Stimulated activated CD4-positive, alpha-beta T cell treated with anti-CD3 and anti-CD28 coated beads, Interleukin-4, amount 100 ng/mL, for 4 hours (primary cell): Measurements from ENCODE around the gene CDHR1.

ENCODE experiments used
- DNase-seq, 2 experiments: peaks; one replicate each; pipeline ENCODE4 v3.0.0-alpha.2; 2020

Gene CDHR1

GRCh38 chr10:84235096-84235495 is 40.8 kb downstream of the CDHR1 start:
- DNase-seq = no peak

- no peak for DNase-seq
Observed at GRCh38 chr10:84236807-84237198, 42.5 kb downstream of the CDHR1 start.

DNA sequence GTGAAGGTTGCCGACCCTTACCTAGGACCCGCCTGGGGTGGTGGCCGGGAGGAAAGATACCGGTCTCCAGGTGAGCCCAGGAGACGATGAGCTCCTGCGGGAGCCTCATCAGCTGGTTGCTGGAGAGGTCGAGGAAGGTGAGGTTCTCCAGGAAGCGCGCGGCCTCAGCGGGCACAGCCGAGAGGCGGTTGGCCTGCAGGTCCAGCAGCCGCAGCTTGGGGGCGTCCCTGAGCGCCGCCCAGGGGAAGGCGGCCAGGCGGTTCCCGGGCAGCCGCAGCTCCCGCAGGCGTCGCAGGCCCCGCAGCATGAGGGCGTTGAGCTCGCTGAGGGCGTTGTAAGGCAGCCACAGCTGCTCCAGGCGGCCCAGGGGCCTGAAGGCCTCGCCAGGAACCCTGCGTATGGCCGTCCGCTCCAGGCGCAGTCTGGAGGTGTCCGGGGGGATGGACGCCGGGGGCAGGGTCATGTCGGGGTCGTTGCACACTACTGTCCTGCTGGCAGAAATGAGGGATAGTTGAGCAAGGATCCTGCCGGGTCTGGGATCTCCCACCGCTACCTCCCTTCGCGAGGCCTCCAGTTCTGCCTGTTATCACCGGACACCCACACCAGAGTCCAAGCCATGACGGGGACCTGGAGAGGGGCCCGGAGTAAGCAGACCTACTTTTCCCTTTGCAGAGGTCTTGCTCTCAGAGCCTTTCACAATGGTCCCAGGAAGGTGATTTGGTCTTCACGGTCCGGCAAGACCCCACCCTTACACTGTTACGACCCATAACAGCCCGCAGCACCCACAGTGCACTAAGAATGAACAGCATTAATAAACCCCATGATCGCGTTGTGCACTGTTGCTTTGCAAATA is 43.1 kb downstream of the CDHR1 start:
- DNase-seq = no peak

DNA sequence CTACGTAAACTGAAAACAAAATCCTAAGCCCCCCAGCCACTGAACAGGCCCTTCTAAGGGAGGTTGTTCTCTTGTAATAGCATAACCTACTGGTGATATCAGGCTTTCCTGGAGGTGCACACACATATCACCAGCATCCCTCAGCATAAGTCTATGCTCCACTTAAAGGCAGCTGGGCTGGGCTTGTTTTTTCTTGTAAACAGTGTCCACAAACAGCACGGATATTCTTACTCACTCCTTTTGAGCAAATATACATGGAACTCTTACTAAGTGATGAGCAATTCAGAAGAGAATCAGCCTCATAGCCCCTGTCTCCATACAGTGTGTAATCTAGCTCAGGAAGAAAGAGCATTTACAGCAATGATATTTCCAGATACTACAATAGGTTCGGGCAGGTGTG is 44.6 kb downstream of the CDHR1 start:
- no peak for DNase-seq

- DNase-seq = no peak
Observed at GRCh38 chr10:84241185-84241790, 47.0 kb downstream of the CDHR1 start, which contains the start of gene LRIT1. Gene LRIT1, minus strand, starts transcription at chr10:84241546. Its CDS starts 107 bp downstream, at chr10:84241439.

GRCh38 chr10:84243759-84244158 is 49.4 kb downstream of the CDHR1 start:
- no peak for DNase-seq

DNA sequence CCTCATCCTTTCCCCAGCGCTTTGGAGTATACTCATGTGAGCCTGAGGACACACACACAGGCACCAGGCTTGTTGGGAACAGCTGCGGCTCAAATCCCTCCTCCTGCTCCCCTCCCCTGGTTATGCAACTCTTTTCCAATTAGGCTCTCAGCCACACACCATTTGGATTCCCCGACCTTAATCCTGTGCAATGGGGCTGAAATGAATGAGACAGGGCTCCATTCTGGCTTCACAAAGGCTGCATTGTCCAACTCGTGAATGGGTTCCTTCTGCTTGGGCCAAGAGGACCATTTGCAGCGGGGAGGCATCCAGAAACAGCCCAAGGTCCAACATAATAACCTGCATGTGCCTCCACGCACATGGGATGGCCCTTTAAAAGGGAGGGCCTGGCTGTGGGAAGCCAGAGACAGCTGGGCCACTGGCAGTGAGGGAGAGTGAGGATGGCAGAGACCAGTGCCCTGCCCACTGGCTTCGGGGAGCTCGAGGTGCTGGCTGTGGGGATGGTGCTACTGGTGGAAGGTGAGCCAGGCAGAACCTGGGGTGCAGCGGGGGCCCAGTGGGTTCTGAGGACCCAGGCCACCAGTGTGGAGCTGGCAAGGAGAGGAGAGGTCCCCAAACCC is 50.4 kb downstream of the CDHR1 start, which contains the start of gene RGR:
Gene RGR, plus strand, starts transcription at position 403 of the 620 bp plus-strand sequence. Its CDS starts 38 bp downstream, at position 441.
- no peak for DNase-seq

DNA sequence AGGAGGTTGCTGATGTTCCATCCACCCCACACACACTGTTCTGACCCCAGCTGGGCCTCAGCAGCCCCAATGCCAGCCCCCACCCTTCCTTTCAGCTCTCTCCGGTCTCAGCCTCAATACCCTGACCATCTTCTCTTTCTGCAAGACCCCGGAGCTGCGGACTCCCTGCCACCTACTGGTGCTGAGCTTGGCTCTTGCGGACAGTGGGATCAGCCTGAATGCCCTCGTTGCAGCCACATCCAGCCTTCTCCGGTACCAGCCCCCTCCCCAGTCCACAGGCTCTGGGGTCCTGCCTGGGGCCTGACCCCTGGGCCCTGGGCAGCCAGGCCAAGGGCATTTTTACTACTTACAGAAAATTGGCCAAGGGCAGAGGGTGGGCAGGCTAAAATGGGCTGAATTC is 53.2 kb downstream of the CDHR1 start:
- DNase-seq = no peak

DNA sequence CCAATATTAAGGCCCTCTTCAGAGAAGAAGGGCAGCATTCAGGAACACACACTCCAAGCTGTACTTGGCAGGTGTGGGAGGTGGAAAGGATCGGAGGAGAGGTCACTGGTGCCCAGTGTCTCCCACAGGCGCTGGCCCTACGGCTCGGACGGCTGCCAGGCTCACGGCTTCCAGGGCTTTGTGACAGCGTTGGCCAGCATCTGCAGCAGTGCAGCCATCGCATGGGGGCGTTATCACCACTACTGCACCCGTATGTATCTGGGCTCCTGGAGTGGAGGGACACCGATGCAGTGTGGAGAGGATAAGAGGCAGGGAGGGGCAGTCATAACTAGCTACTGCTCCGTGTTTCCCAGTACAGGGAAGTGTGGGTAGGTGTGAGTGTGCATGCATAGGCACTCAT is 54.5 kb downstream of the CDHR1 start:
- no peak for DNase-seq

DNA sequence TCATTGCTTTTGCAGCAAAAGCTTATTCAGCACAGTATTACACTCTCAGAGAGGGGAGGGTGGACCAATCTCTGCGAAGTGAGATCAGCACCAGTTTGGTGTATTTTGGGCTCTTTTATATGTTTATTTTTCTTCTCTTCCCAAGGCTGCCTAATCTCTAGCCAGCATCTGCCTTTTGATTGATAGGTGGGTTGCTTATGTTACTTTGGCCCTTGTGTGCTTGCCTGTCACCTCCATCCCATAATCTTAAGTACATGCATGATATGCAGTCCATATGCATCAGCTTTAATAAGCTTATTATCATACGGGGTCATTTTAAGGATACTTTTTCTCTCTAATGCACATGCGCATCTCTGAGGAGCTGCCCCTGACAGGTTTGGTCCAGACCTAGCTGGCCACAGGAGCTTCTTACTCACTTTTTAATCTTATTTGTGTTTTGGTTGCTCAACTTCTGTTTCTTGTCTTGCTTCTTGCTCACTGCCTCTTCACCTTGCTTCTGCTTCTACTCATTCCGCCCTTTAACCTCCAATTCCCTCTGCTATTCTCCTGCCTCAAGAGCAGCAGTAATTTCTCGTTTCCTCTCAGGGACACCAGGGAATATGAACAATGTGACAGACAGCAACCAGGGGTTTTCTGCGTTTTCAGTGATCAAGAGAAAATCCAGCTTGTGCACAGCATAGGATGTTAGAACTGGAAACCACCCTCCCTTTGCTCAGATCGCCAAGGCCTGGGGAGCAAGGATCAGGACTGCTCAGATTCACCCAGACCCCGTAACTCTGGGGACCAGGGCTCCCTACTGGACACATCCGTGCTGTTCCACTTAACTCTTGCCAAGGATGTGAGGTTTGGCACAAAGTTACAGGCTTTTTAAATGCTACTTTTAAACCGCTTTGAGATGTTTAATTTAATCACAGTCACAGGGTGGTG is 60.5 kb downstream of the CDHR1 start:
- DNase-seq = no peak

DNA sequence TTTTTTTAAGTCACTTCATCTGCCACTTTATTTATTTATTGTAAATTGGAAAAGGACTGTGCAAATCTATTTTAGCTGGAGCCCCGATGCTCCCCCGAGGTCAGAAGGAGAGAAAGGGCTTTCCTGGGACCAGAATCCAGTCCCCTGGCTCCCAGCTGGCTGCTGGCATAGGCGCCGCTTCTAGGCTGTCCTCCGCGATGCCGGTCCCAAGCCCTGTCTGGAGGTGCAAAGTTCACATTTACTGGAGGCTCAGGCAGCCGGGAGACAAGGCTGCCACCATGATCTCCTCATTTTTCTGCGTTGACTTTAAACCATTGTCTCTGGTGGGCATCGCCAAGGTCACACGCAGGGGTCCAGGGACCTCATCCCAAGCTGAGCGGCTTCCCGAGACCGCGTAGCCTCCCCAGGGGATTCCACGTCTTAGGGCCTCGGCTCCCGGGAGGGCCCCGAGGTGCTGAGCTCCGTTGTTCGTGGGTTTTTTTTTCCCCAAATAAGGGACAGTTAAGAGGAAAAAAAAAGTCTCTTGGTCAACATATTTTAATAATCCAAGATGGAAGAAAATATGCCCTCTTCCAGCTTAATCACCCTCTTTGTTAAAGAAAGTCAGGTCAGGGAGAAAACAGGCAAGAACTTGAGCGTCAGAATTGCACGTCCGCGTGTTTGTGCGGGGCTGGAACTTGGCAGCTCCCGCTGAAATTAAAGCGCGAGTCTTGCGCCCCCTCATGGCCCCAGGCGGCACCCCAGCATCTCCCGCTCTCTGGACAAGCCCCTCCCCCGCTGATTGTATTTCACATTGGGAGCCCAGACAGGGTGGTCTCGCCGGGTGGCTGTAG is 62.4 kb downstream of the CDHR1 start:
- peak in 1 of 2 experiments; percentile 42 for DNase-seq

DNA sequence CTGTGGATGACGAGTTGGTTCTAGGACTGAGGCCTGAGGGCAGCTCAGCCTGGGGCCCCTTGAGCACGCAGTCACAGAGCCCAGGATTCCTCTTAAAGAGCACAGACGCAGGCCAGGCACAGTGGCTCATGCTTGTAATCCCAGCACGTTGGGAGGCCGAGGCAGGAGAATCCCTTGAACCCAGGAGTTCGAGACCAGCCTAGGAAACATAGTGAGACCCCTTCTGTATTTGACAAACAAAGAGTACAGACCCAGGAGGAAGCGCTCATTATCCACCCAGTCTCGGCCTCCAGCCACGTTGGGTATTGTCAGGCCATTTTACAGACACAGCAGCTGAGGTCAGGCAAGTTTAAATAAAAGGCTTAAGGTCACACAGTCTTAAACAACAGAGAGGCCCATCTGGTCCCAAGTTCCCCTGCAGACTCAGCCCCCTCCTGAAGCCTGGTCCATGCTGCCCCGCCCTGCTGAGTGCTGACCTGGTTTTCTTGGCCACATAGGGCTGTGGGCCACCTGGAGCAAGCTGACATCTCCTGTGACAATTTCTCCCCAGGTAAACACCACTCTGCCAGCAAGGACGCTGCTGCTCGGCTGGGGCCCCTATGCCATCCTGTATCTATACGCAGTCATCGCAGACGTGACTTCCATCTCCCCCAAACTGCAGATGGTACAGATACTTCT is 63.1 kb downstream of the CDHR1 start:
- no peak for DNase-seq

GRCh38 chr10:84258034-84258695 is 63.8 kb downstream of the CDHR1 start:
- DNase-seq = no peak

DNA sequence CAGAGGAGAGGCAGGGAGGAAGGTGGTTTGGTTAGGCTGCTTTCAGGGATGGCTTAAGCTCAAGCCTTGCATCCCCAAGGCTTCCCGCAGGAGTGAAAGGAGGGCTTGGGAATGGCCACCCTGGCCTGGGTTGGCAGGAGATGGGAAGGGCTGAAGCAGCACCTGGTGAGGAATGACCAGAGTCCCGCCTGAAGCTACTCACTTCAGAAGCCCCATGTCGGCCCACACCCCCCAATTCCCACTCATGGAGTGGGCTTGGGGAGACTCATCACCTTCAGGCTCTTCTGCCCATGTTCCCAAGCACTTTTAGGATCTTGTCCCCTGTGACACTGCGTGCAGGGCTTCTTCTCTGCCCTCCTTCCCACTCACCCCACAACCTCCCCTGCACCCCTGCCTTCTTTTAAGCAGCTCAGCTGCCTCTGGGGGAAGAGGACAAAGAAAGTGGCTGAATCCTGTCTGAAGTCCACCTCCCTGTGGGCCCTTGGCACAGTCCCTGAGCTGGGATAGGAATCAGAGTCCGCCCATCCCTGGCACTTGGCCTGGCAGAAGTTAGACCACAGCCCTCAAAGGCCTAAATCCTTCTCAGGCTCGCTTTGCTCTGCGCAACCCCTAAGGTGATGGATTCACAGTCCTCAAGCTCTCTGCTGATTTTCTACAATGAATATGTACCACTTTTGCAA is 67.0 kb downstream of the CDHR1 start:
- no peak for DNase-seq

- DNase-seq = no peak
Observed at GRCh38 chr10:84262190-84262956, 68.0 kb downstream of the CDHR1 start.

- no peak for DNase-seq
Observed at GRCh38 chr10:84263716-84264115, 69.4 kb downstream of the CDHR1 start.

GRCh38 chr10:84264611-84265141 is 70.3 kb downstream of the CDHR1 start:
- DNase-seq = peak; percentile 53 to 66

DNA sequence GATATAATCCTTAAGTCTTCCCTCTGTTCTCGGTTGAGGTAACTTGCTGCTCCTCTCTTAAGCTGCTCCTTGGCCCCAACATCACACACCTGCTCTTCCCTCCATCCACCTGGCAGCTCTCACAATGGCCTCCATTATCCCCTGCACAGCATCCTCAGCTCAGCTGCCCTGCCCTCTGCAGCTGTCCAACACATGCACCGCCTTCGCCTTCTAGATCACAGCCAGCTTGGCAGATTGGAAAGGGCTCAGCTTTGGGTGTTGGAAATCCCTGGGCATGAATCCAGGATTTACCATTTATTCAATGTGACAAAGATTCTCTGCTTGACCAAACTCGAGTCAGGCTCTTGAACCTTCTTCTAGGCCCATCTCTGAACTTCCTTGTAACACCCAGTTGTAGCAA is 71.1 kb downstream of the CDHR1 start:
- DNase-seq = no peak
